Esophagus muscularis mucosa (tissue), 4 donors: Measurements from ENCODE around the gene BTN1A1. TPM values are rescaled to one million over a fixed set of nuclear protein-coding genes. Genes with fewer than 3 reads are reported as not detected.
"Not testable (repeated sequence)": the region's sequence is repeated elsewhere in the genome, so short reads cannot be mapped to it uniquely, and the experiment has no call there.

Experiments
- DNase-seq: peaks from one replicate; pipeline ENCODE4 v3.0.0-alpha.2; 2017; ENCODE audit errors: extremely low spot score
- H3K27ac ChIP-seq, 4 donors: fragments of 200-600 bp; sonication (generic); replicated peaks in 1 of 4; 1 replicate in 3 of 4; 2 replicates in 1 of 4; pipeline ENCODE4 v1.5.1; 2016 to 2019; ENCODE audit warnings: mild to moderate bottlenecking in 1 of 4
- H3K27me3 ChIP-seq, 4 donors: fragments of 200-600 bp; sonication (generic); one replicate each; pipeline versions ENCODE4 v1.5.1 to v1.6.0; 2016 to 2019
- H3K36me3 ChIP-seq, 4 donors: fragments of 200-600 bp; sonication (generic); one replicate each; pipeline ENCODE4 v1.5.1; 2016 to 2019
- H3K4me1 ChIP-seq, 4 donors: fragments of 200-600 bp; sonication (generic); one replicate each; pipeline ENCODE4 v1.5.1; 2016 to 2019
- H3K4me3 ChIP-seq, 4 donors: fragments of 200-600 bp; sonication (generic); 1 replicate in 2 of 4; 2 replicates in 2 of 4; pipeline ENCODE4 v1.5.1; 2016 to 2019; ENCODE audit warnings: mild to moderate bottlenecking in 4 of 4, moderate library complexity in 1 of 4
- H3K9me3 ChIP-seq, 4 donors: fragments of 200-600 bp; sonication (generic); 1 replicate in 3 of 4; 2 replicates in 1 of 4; pipeline ENCODE4 v1.5.1; 2016 to 2019
- EP300 ChIP-seq: sonication (generic); formaldehyde crosslinking; IDR thresholded peaks from one replicate; pipeline ENCODE4 v1.6.1; 2017; ENCODE audit warnings: antibody characterized with exemption
- POLR2A ChIP-seq: fragments of 450-650 bp; IDR thresholded peaks from one replicate; pipeline ENCODE4 v1.6.1; 2017; ENCODE audit warnings: antibody characterized with exemption, moderate library complexity, mild to moderate bottlenecking, low read depth
- POLR2AphosphoS5 ChIP-seq, 2 donors: sonication (generic); formaldehyde crosslinking; IDR thresholded peaks; one replicate each; pipeline ENCODE4 v1.6.1; 2017; ENCODE audit warnings: antibody characterized with exemption in 2 of 2
- WGBS: methylation state at CpG from one replicate; pipeline ENCODE4 v1.1.5; 2018; 5-methylcytosine and 5-hydroxymethylcytosine counted together
- intact Hi-C: fragments of 100-400 bp; cut with DNase I; formaldehyde crosslinking; loops from one replicate; pipeline ENCODE4 v1.15.1; 2023
- total RNA-seq, 4 donors: library from RNA; depleted of rRNA; stranded (reverse); fragments of >200 nt; gene quantifications; one replicate each; pipeline versions ENCODE4 v1.1.0 to v1.2.1, GENCODE V29; 2016
- TF ChIP-seq, protein P1 (sequence below), 3 experiments: fragments of 200-600 bp in 2 of 3; fragments of 450-650 bp in 1 of 3; sonication (generic) in 2 of 3; IDR thresholded peaks; one replicate each; pipeline ENCODE4 v1.5.1; 2017 to 2019; ENCODE audit warnings: antibody characterized with exemption in 3 of 3, mild to moderate bottlenecking in 2 of 3, moderate library complexity in 1 of 3

Gene BTN1A1
- total RNA-seq, 4 donors from 2014 or later: not detected

DNA sequence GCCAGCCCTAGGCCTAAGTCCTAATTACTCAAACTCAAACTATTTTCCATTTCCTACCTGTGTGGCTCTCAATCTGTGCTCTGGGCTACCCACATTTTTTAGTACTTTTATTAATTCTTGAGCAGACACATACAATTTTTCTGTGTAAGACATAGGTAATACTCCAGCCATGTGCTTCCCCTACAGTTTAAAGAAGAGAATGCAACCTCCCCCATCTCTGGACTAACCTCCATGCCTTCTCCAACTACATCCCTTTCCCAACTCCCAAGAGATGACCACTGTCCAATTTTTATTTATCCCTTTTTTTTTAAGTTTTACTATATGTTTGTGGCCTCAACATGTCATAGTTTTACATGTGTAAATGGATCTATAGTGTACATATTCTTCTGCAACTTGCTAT, 43.9 kb downstream of the BTN1A1 start:
- H3K36me3 ChIP-seq: peaks cover 12 to 51% (median 30%) of the 10 kb centered on the region in 4 donors
- no peak overlapping the region for H3K27ac ChIP-seq
- peaks cover 8 to 29% (median 24%) of the 10 kb centered on the region in 4 donors for H3K4me1 ChIP-seq
- TF ChIP-seq, protein P1, sequence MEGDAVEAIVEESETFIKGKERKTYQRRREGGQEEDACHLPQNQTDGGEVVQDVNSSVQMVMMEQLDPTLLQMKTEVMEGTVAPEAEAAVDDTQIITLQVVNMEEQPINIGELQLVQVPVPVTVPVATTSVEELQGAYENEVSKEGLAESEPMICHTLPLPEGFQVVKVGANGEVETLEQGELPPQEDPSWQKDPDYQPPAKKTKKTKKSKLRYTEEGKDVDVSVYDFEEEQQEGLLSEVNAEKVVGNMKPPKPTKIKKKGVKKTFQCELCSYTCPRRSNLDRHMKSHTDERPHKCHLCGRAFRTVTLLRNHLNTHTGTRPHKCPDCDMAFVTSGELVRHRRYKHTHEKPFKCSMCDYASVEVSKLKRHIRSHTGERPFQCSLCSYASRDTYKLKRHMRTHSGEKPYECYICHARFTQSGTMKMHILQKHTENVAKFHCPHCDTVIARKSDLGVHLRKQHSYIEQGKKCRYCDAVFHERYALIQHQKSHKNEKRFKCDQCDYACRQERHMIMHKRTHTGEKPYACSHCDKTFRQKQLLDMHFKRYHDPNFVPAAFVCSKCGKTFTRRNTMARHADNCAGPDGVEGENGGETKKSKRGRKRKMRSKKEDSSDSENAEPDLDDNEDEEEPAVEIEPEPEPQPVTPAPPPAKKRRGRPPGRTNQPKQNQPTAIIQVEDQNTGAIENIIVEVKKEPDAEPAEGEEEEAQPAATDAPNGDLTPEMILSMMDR (IDR thresholded peaks at IDR 0.05): peak in 1 of 3 experiments; percentile 35
- no peak for TF ChIP-seq EP300
- H3K9me3 ChIP-seq: no peaks in the 10 kb centered on the region
- DNase-seq: no peak
- intact Hi-C loops: no loop called here
- no peak overlapping the region for H3K4me3 ChIP-seq
- H3K27me3 ChIP-seq: no peaks in the 10 kb centered on the region

DNA sequence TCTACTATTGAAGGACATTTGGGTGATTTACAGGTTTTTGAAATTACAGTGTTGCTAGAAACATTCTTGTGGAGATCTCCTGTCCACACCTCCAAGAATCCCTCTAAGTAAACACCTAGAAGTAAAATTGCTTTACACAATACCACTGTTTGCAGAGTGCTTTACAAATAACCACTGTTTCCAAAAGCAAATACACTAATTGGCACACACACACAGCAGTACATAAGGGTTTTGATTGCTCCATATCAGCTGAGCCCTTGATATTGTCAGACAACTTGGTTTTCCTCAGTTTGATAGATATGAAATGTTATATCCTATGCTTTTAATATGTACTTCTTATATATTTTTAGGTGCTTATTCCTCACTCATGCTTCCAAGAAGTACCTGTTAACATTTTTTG, 44.4 kb downstream of the BTN1A1 start:
- TF ChIP-seq, protein P1 (IDR thresholded peaks at IDR 0.05): no peak
- TF ChIP-seq POLR2AphosphoS5 (IDR thresholded peaks at IDR 0.05): no peak
- no peak for TF ChIP-seq POLR2A
- TF ChIP-seq EP300: no peak
- peaks cover 12 to 51% (median 30%) of the 10 kb centered on the region in 4 donors for H3K36me3 ChIP-seq
- no peak overlapping the region for H3K4me3 ChIP-seq
- H3K27me3 ChIP-seq: no peaks in the 10 kb centered on the region
- H3K4me1 ChIP-seq: peaks cover 3 to 23% (median 19%) of the 10 kb centered on the region in 4 donors
- no peaks in the 10 kb centered on the region for H3K9me3 ChIP-seq
- no peak for DNase-seq
- H3K27ac ChIP-seq: no peak overlapping the region
- intact Hi-C loops: no loop called here

DNA sequence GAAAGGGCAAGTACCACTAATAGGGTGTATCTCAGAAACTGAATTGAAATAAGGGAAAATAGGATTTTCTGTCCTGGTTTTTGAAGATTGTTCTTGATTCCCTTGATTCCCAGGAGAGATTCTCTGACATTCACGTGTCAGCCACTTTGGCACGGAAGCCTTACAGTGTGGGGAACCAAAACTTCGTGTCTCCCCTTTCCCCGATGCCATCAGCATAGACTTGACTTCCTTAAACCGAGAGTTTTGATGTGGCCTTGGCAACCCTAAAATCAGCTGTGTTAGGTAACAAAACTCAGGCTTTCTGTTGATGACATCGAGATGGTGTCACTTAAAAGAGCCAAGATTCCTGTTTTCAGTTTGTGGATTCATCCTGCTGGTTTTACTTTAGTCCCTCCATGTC, 45.5 kb downstream of the BTN1A1 start:
- no peak for DNase-seq
- H3K4me1 ChIP-seq: peaks cover 6 to 19% (median 16%) of the 10 kb centered on the region in 4 donors
- no peak overlapping the region for H3K27ac ChIP-seq
- peaks cover 12 to 51% (median 27%) of the 10 kb centered on the region in 4 donors for H3K36me3 ChIP-seq
- intact Hi-C loops: no loop called here
- 76% methylated on average over 6 of the region's 6 CpGs for WGBS
- no peaks in the 10 kb centered on the region for H3K9me3 ChIP-seq
- no peaks in the 10 kb centered on the region for H3K27me3 ChIP-seq
- no peak overlapping the region for H3K4me3 ChIP-seq
- no peak for TF ChIP-seq POLR2A
- TF ChIP-seq POLR2AphosphoS5 (IDR thresholded peaks at IDR 0.05): no peak
- TF ChIP-seq, protein P1 (IDR thresholded peaks at IDR 0.05): no peak
- no peak for TF ChIP-seq EP300

DNA sequence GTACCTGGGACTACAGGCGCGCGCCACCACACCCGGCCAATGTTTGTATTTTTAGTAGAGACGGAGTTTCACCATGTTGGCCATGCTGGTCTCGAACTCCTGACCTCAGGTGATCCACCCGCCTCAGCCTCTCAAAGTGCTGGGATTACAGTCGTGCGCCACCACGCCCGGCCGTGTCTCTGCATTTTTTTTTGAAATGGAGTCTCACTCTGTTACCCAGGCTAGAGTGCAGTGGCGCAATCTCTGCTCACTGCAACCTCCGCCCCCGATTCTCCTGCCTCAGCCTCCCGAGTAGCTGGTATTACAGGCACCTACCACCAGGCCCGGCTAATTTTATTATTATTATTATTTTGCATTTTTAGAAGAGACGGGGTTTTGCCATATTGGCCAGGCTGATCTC, 47.3 kb downstream of the BTN1A1 start:
- intact Hi-C loops, H3K27me3 ChIP-seq, H3K9me3 ChIP-seq, H3K27ac ChIP-seq, DNase-seq, H3K4me3 ChIP-seq: not testable (repeated sequence)
- H3K36me3 ChIP-seq: peaks cover 12 to 38% (median 24%) of the 10 kb centered on the region in 4 donors
- WGBS: 93% methylated on average over 18 of the region's 18 CpGs
- peaks cover 6 to 11% (median 10%) of the 10 kb centered on the region in 4 donors for H3K4me1 ChIP-seq

DNA sequence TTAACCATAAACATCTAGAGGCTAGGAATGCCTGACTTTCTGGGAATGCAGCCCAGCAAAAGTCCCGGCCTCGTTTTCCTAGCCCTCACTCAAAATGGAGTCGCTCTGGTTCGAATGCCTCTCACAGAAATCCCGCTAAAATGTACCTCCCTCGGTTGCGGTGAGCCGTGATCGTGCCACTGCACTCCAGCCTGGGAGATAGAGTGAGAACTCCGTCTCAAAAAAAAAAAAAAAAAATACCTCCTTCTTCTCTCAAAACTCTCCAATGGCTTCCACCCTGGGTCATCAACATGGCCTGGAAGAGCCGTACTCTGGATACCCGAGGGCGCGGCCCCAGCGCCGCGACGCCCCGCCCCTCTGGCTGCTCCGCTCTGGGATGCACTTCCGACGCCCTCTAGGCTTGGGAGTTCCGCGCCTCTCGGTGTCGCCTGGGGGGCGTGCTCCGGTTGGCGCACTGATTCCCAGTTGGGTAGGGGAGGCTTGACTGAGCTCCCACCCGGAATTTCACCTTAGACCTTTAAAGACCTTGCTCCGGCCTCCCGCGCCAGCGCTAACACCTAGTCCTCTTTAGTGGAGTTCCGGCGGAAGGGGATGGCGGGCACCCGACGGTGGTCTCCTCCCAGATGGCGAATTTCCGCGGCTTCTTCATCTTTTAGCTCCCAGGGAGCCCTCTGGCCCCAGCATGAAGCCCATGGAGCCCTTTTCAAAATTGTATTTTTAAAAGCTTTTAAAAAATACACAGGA, 50.3 kb downstream of the BTN1A1 start:
- TF ChIP-seq EP300 (no peak), POLR2A (no peak), POLR2AphosphoS5 (IDR thresholded peaks at IDR 0.05) (peak in 1 of 2 donors; percentile 37)
- TF ChIP-seq, protein P1 (IDR thresholded peaks at IDR 0.05): no peak
- DNase-seq: no peak
- Histone ChIP-seq H3K4me1 (peaks cover 6 to 27% (median 21%) of the 10 kb centered on the region in 4 donors), H3K27ac (peak overlapping the region in 3 of 4 donors; percentile 38 to 59 (median 52)), H3K4me3 (peak overlapping the region; percentile 48 to 66 (median 58)), H3K9me3 (no peaks in the 10 kb centered on the region), H3K27me3 (no peaks in the 10 kb centered on the region), H3K36me3 (peaks cover 5 to 14% (median 11%) of the 10 kb centered on the region in 4 donors)
- 2% methylated on average over 30 of the region's 42 CpGs for WGBS
- intact Hi-C loops: no loop called here
